Measurements from ENCODE around the gene MAGI2. TPM values are rescaled to one million over a fixed set of nuclear protein-coding genes. Genes with fewer than 3 reads are reported as not detected.

MAGI2 gene
- total RNA-seq, 1 experiment from 2014 or later: 0.22 TPM

- Histone ChIP-seq H3K9ac (ENCODE audit: low read length) (no peak overlapping the region), H3K4me2 (ENCODE audit: low read length) (no peak overlapping the region), H3K27me3 (ENCODE audit: insufficient read depth, low read length) (peaks cover 78% of the 10 kb centered on the region), H2AFZ (ENCODE audit: low read depth, low read length, poor library complexity, severe bottlenecking) (no peak overlapping the region), H3K9me3 (ENCODE audit: control insufficient read depth in 1 of 2, insufficient read depth in 1 of 2, low read depth in 1 of 2, low read length in 2 of 2) (no peaks in the 10 kb centered on the region), H3K79me2 (ENCODE audit: insufficient read depth, low read length) (no peaks in the 10 kb centered on the region), H3K4me3 (replicated peaks in 1 of 2; ENCODE audit: low read depth in 1 of 2, low read length in 2 of 2) (no peak overlapping the region), H3K9me2 (ENCODE audit: insufficient read depth) (no peaks in the 10 kb centered on the region), H4K20me1 (ENCODE audit: insufficient read depth) (no peaks in the 10 kb centered on the region), H3K27ac (ENCODE audit: low read depth, low read length) (no peak overlapping the region), H3K4me1 (ENCODE audit: control insufficient read depth in 1 of 2, insufficient read depth in 2 of 2, low read length in 2 of 2) (no peaks in the 10 kb centered on the region), H3K36me3 (ENCODE audit: control insufficient read depth in 1 of 2, insufficient read depth in 2 of 2, low read length in 2 of 2) (no peaks in the 10 kb centered on the region)
- intact Hi-C loops (cut with micrococcal nuclease): no loop called here
- ChIA-PET CTCF (no interaction called here), POLR2A (no interaction called here), RAD21 (ENCODE audit: low non-redundant PET in 1 of 2, low total read pairs in 2 of 2, uncharacterized antibody in 2 of 2, unreplicated experiment in 2 of 2) (no interaction called here)
- TF ChIP-seq ATF3 (IDR thresholded peaks at IDR 0.05) (no peak), REST (IDR thresholded peaks at IDR 0.05; ENCODE audit: low read depth) (no peak), CEBPB (IDR thresholded peaks at IDR 0.05; ENCODE audit: low read depth) (no peak), RAD21 (IDR thresholded peaks at IDR 0.05; ENCODE audit: low read depth) (no peak), ELF1 (IDR thresholded peaks at IDR 0.05; ENCODE audit: borderline replicate concordance, low read depth) (no peak), SIN3A (IDR thresholded peaks at IDR 0.05; ENCODE audit: low read depth) (no peak), CBX3 (IDR thresholded peaks at IDR 0.05; ENCODE audit: low read depth) (no peak), YY1 (IDR thresholded peaks at IDR 0.05; ENCODE audit: extremely low read depth, insufficient replicate concordance, low read depth, low read length) (no peak), EZH2phosphoT487 (IDR thresholded peaks at IDR 0.05; ENCODE audit: borderline replicate concordance) (no peak), JUND (IDR thresholded peaks at IDR 0.05) (no peak)
- TF ChIP-seq, protein P1, sequence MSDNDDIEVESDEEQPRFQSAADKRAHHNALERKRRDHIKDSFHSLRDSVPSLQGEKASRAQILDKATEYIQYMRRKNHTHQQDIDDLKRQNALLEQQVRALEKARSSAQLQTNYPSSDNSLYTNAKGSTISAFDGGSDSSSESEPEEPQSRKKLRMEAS (IDR thresholded peaks at IDR 0.05): no peak
- TF ChIP-seq, protein P2, sequence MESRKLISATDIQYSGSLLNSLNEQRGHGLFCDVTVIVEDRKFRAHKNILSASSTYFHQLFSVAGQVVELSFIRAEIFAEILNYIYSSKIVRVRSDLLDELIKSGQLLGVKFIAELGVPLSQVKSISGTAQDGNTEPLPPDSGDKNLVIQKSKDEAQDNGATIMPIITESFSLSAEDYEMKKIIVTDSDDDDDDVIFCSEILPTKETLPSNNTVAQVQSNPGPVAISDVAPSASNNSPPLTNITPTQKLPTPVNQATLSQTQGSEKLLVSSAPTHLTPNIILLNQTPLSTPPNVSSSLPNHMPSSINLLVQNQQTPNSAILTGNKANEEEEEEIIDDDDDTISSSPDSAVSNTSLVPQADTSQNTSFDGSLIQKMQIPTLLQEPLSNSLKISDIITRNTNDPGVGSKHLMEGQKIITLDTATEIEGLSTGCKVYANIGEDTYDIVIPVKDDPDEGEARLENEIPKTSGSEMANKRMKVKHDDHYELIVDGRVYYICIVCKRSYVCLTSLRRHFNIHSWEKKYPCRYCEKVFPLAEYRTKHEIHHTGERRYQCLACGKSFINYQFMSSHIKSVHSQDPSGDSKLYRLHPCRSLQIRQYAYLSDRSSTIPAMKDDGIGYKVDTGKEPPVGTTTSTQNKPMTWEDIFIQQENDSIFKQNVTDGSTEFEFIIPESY (IDR thresholded peaks at IDR 0.05; ENCODE audit: extremely low read depth, insufficient replicate concordance, low read length): no peak
- no peak for ATAC-seq
- DNase-seq (ENCODE audit: low read depth, low spot score): no peak
- BruUV-seq (replicated peaks): no TSS peak
Observed at GRCh38 chr7:78179211-78179610, 1274.3 kb downstream of the MAGI2 start.
